ENCODE measurements around the gene ZNF597. TPM values are rescaled to one million over a fixed set of nuclear protein-coding genes. Genes with fewer than 3 reads are reported as not detected.
A peak's percentile ranks its signal among the peaks of the same experiment; 100 is the strongest.

The ZNF597 gene
- total and polyA plus RNA-seq, 7 donors = 0.69 to 2.5 (median 1.5) TPM

DNA sequence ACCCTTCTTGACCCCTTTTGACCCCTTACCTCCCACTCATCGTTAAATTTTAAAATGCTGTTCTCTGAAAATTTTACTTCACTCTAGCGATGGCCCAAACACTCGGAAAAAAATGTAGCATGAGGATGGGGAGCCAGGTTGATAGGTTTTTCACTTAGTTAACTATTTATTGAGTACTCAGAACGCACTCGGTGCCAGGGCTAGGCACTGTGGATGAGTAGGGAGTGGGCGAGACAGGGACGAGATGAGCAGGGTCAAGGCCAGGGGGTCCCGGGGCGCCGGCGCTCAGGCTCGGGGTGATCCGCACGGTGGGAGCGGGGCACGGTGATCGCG lies 42.9 kb downstream of the ZNF597 start:
- TF ChIP-seq, protein P1, sequence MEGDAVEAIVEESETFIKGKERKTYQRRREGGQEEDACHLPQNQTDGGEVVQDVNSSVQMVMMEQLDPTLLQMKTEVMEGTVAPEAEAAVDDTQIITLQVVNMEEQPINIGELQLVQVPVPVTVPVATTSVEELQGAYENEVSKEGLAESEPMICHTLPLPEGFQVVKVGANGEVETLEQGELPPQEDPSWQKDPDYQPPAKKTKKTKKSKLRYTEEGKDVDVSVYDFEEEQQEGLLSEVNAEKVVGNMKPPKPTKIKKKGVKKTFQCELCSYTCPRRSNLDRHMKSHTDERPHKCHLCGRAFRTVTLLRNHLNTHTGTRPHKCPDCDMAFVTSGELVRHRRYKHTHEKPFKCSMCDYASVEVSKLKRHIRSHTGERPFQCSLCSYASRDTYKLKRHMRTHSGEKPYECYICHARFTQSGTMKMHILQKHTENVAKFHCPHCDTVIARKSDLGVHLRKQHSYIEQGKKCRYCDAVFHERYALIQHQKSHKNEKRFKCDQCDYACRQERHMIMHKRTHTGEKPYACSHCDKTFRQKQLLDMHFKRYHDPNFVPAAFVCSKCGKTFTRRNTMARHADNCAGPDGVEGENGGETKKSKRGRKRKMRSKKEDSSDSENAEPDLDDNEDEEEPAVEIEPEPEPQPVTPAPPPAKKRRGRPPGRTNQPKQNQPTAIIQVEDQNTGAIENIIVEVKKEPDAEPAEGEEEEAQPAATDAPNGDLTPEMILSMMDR (IDR thresholded peaks at IDR 0.05) = no peak
- no peak for TF ChIP-seq EP300 (IDR thresholded peaks at IDR 0.05)
- TF ChIP-seq POLR2AphosphoS5 (IDR thresholded peaks at IDR 0.05) = no peak
- TF ChIP-seq POLR2A (IDR thresholded peaks at IDR 0.05) = no peak
- Histone ChIP-seq H3K27me3 (no peaks in the 10 kb centered on the region), H3K4me1 (peaks cover 0 to 33% (median 22%) of the 10 kb centered on the region in 4 donors), H3K27ac (peak overlapping the region; percentile 80 to 89 (median 87)), H3K36me3 (peaks cover 12 to 47% (median 29%) of the 10 kb centered on the region in 4 donors), H3K9me3 (peaks cover 0 to 27% (median under 1%) of the 10 kb centered on the region in 4 donors), H3K4me3 (peak overlapping the region; percentile 67 to 85 (median 76))
- intact Hi-C loops (cut with DNase I) = loop anchor here (1.0 to 5.0 kb wide), 6 partner anchors 36 to 136 kb away; partner anchors contain the start of genes CLUAP1, NAA60, TIGD7 and ZNF597
- WGBS, 2 donors = 1% methylated on average over 18 of the region's 18 CpGs
- no peak for DNase-seq

DNA sequence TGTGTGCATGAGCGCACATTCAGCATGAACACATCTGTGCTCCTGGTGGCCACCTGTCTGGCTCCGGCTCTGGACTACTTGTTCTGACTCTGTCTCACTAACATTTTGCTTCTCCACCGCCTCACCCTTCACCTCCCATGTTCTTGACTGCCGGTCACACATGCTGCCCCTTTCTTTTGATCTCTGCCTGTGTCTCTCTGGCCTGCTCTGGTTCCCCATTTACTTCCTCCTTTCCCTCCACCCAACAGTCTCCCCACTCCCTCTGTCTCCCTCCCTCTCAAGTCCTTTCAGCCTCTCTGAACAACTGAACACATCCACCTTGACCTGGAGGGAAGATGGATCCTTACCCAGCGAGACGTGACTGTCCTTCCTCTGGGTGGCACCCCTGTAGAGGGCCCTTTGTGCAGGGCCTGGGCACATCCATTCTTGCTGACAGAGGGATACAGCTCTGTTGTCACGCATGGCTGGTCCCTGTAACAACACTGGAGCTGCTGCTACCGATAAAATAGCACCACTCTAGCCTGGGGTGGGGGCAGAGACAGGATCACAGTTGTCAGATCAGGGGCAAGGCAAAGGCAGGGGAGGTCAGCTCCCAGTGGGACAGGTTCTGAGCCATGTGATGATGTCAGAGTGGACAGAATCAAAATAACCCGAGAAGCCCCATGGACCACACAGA lies 53.5 kb downstream of the ZNF597 start:
- no peak overlapping the region for H3K4me3 ChIP-seq
- H3K27me3 ChIP-seq = no peaks in the 10 kb centered on the region
- peaks cover 19 to 55% (median 36%) of the 10 kb centered on the region in 4 donors for H3K9me3 ChIP-seq
- DNase-seq = no peak
- H3K4me1 ChIP-seq = no peaks in the 10 kb centered on the region
- H3K36me3 ChIP-seq = peaks cover 22 to 84% (median 52%) of the 10 kb centered on the region in 4 donors
- intact Hi-C loops (cut with DNase I) = no loop called here
- TF ChIP-seq POLR2AphosphoS5 (IDR thresholded peaks at IDR 0.05) = no peak
- no peak for TF ChIP-seq EP300 (IDR thresholded peaks at IDR 0.05)
- TF ChIP-seq, protein P1 (IDR thresholded peaks at IDR 0.05) = no peak
- no peak for TF ChIP-seq POLR2A (IDR thresholded peaks at IDR 0.05)
- WGBS, 2 donors = 93 to 96% methylated on average over 9 of the region's 9 CpGs
- H3K27ac ChIP-seq = no peak overlapping the region

DNA sequence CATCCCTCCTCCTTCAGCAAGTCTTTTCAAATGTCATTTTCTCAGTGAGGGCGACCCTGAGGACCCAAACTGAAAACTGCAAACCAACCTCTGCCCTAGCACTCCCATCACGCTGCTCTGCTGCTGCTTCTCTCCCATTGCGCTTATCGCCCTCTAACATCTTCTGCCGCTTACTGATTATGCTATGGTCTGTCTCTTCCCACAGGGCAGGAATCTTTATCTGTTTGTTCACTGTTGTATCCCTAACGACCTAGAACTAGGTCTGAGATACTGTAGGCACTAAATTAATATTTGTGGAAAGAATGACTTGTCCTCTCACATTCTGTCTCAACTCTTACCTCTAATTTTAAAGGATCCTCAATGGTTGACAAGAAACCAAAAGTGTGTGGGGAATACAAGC lies 55.0 kb downstream of the ZNF597 start:
- TF ChIP-seq POLR2AphosphoS5 (IDR thresholded peaks at IDR 0.05) (no peak), EP300 (IDR thresholded peaks at IDR 0.05) (no peak), POLR2A (IDR thresholded peaks at IDR 0.05) (no peak)
- TF ChIP-seq, protein P1 (IDR thresholded peaks at IDR 0.05) = no peak
- Histone ChIP-seq H3K4me1 (no peaks in the 10 kb centered on the region), H3K27me3 (no peaks in the 10 kb centered on the region), H3K9me3 (peaks cover 34 to 65% (median 47%) of the 10 kb centered on the region in 4 donors), H3K4me3 (no peak overlapping the region), H3K27ac (no peak overlapping the region), H3K36me3 (peaks cover 33 to 84% (median 60%) of the 10 kb centered on the region in 4 donors)
- WGBS, 2 donors = 97 to 98% methylated on average over 6 of the region's 6 CpGs
- intact Hi-C loops (cut with DNase I) = no loop called here
- no peak for DNase-seq

DNA sequence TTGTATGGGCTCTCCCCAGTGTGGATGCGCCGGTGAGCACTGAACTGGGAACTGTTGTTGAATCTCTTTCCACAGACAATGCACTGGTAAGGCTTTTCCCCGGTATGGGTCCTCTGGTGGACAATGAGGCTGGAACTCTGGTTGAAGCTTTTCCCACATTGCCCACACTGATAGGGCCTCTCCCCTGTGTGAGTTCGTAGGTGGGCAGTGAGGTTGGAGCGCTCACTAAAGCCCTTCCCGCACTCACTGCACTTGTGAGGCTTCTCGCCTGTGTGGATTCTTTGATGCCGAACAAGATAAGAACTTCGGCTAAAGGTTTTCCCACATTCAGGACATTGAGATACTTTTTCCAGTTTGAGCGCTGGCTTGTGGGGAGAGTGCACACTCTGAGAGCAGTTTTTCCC lies 60.3 kb downstream of the ZNF597 start:
- no peak for DNase-seq
- peaks cover 59 to 81% (median 67%) of the 10 kb centered on the region in 4 donors for H3K9me3 ChIP-seq
- no peaks in the 10 kb centered on the region for H3K4me1 ChIP-seq
- intact Hi-C loops (cut with DNase I) = no loop called here
- H3K27ac ChIP-seq = no peak overlapping the region
- H3K36me3 ChIP-seq = peaks cover 27 to 64% (median 37%) of the 10 kb centered on the region in 4 donors
- 98% methylated on average over 10 of the region's 10 CpGs for WGBS, 2 donors
- H3K27me3 ChIP-seq = no peaks in the 10 kb centered on the region
- TF ChIP-seq EP300 (IDR thresholded peaks at IDR 0.05) = no peak
- no peak for TF ChIP-seq POLR2A (IDR thresholded peaks at IDR 0.05)
- TF ChIP-seq, protein P1 (IDR thresholded peaks at IDR 0.05) = no peak
- TF ChIP-seq POLR2AphosphoS5 (IDR thresholded peaks at IDR 0.05) = no peak
- H3K4me3 ChIP-seq = no peak overlapping the region

Small RNAs within 50 kb of the gene (small RNA-seq; reads per million reads assigned to genes)
- gene MIR6126 = 0 reads per million in 3 donors

Other genes starting within 250 kb of the ZNF597 start
- gene ZNF200, start 208.3 kb downstream of the ZNF597 start, total RNA-seq = 1 to 10 TPM; 5.5 to 6.8 (median 6.2) TPM
- gene ZNF200, start 208.3 kb downstream of the ZNF597 start, polyA plus RNA-seq = 1 to 10 TPM; 2.8 to 4.9 (median 3.0) TPM
- 1 to 10 TPM; 1.2 to 2.9 (median 2.1) TPM for gene MEFV, start 186.9 kb downstream of the ZNF597 start, total RNA-seq
- gene MEFV, start 186.9 kb downstream of the ZNF597 start, polyA plus RNA-seq = under 1 TPM; 0.60 to 0.92 (median 0.85) TPM
- 10 to 100 TPM; 27.5 to 51.3 (median 33.4) TPM for gene ZNF263, start 160.0 kb downstream of the ZNF597 start, total RNA-seq
- gene ZNF263, start 160.0 kb downstream of the ZNF597 start, polyA plus RNA-seq = 10 to 100 TPM in 2 of 3 donors, 1 to 10 TPM in 1; 9.7 to 17.2 (median 15.0) TPM
- 10 to 100 TPM in 1 of 4 donors, 1 to 10 TPM in 3; 3.5 to 12.8 (median 6.3) TPM for gene TIGD7, start 138.1 kb downstream of the ZNF597 start, total RNA-seq
- gene TIGD7, start 138.1 kb downstream of the ZNF597 start, polyA plus RNA-seq = 1 to 10 TPM; 1.2 to 4.2 (median 2.8) TPM
- gene ZNF75A, start 138.0 kb downstream of the ZNF597 start, total RNA-seq = 10 to 100 TPM; 26.6 to 32.8 (median 27.7) TPM
- gene ZNF75A, start 138.0 kb downstream of the ZNF597 start, polyA plus RNA-seq = 10 to 100 TPM in 1 of 3 donors, 1 to 10 TPM in 2; 6.7 to 17.0 (median 9.6) TPM
- gene OR2C1, start 87.6 kb downstream of the ZNF597 start, total RNA-seq = 1 to 10 TPM in 1 of 4 donors, under 1 TPM in 2, not detected in 1; 0.49 to 1.4 (median 0.55) TPM
- gene OR2C1, start 87.6 kb downstream of the ZNF597 start, polyA plus RNA-seq = under 1 TPM in 1 of 3 donors, not detected in 2; 0.09 TPM
- 10 to 100 TPM; 12.1 to 16.3 (median 15.3) TPM for gene ZSCAN32, start 42.5 kb downstream of the ZNF597 start, total RNA-seq
- gene ZSCAN32, start 42.5 kb downstream of the ZNF597 start, polyA plus RNA-seq = 10 to 100 TPM in 1 of 3 donors, 1 to 10 TPM in 2; 8.6 to 10.8 (median 9.6) TPM
- gene ZNF174, start 42.3 kb downstream of the ZNF597 start, total RNA-seq = 10 to 100 TPM; 12.2 to 15.8 (median 14.2) TPM
- gene ZNF174, start 42.3 kb downstream of the ZNF597 start, polyA plus RNA-seq = 1 to 10 TPM; 3.5 to 5.5 (median 5.4) TPM
- gene NAA60, start 176 bp upstream of the ZNF597 start, total RNA-seq = 10 to 100 TPM; 15.0 to 30.4 (median 22.6) TPM
- 10 to 100 TPM; 55.9 to 73.5 (median 65.1) TPM for gene NAA60, start 176 bp upstream of the ZNF597 start, polyA plus RNA-seq
- gene C16orf90, start 52.0 kb upstream of the ZNF597 start, total RNA-seq = not detected
- gene C16orf90, start 52.0 kb upstream of the ZNF597 start, polyA plus RNA-seq = not detected
- 10 to 100 TPM; 24.2 to 36.8 (median 29.5) TPM for gene CLUAP1, start 57.5 kb upstream of the ZNF597 start, total RNA-seq
- gene CLUAP1, start 57.5 kb upstream of the ZNF597 start, polyA plus RNA-seq = 10 to 100 TPM in 1 of 3 donors, 1 to 10 TPM in 2; 6.6 to 10.5 (median 6.9) TPM
- gene NLRC3, start 133.9 kb upstream of the ZNF597 start, total RNA-seq = under 1 TPM in 3 of 4 donors, not detected in 1; under 0.01 to 0.33 (median 0.27) TPM
- gene NLRC3, start 133.9 kb upstream of the ZNF597 start, polyA plus RNA-seq = 1 to 10 TPM in 1 of 3 donors, under 1 TPM in 1, not detected in 1; under 0.01 to 7.0 TPM
- gene SLX4, start 168.1 kb upstream of the ZNF597 start, total RNA-seq = 1 to 10 TPM; 2.1 to 3.9 (median 2.6) TPM
- 1 to 10 TPM in 1 of 3 donors, under 1 TPM in 2; under 0.01 to 3.9 (median 0.69) TPM for gene SLX4, start 168.1 kb upstream of the ZNF597 start, polyA plus RNA-seq
- gene DNASE1, start 211.2 kb upstream of the ZNF597 start, total RNA-seq = 10 to 100 TPM in 3 of 4 donors, 1 to 10 TPM in 1; 8.9 to 22.4 (median 11.9) TPM
- gene DNASE1, start 211.2 kb upstream of the ZNF597 start, polyA plus RNA-seq = 10 to 100 TPM in 1 of 3 donors, 1 to 10 TPM in 2; 1.2 to 15.9 (median 4.4) TPM

All from sigmoid colon (tissue), 7 donors.